Stimulated activated CD8-positive, alpha-beta memory T cell treated with anti-CD3 and anti-CD28 coated beads, Interleukin-15, amount 100 ng/mL, for 4 hours (primary cell): ENCODE data around the gene AP2A1.

Experiments used
- DNase-seq, 2 donors: peaks; one replicate each; pipeline ENCODE4 v3.0.0-alpha.2; 2020; ENCODE audit warnings: low read depth in 2 of 2

Gene AP2A1

DNA sequence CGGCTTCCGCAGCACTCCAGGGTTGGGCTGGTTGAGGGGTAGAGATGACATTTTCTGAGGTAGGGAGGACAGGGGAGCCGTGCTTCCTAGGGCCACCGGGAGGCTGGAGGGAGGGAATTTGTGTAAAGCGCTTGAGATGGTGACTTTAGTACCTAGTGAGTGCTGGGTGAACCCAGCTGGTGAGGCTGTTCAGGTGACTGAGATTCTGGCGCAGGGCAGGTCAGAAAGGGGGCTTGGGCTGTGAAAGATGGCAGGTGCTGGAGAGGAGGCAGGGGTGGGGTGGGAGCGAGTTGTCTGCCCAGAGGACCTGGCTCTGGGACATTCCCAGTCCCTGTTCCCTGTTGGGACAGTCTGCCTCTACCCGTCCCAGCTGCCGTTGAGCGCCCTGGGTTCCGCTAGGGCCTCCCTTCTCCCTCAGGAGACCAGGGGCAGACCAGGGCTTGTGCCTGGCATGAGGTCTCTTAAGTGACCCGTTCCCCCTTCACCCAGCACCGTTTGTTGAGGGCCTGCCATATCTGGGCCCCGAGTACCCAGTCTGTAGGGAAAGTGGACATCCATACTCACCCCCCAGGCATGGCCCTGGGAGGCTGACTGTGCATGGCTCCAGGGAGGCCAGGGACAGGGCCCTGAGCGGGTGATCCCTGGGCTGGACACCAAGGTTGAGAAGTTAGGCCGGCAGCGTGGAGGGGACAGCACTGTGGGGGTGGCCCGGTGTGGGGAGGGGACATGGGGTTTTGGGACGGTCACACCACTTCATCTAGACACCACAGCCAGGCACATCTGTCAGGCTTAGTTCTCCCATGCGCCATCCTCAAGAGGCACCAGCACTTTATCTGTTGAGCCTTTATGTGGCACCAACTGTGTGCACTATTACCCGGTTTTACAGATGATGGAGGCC is 89.1 kb downstream of the AP2A1 start:
- DNase-seq = no peak

- no peak for DNase-seq
Measured at GRCh38 chr19:49856574-49857021, 89.8 kb downstream of the AP2A1 start.
